HEK293 (cell line): ENCODE results near the gene HLF.

Experiments
- CTCF ChIA-PET: fragments of 350-600 bp; formaldehyde crosslinking; extraction: SDS; loops from one replicate; lab custom pipeline; 2021; ENCODE audit warnings: antibody characterized with exemption; lab: Yijun Ruan, JAX
- POLR2A ChIA-PET: fragments of 300-600 bp; formaldehyde crosslinking; extraction: SDS; loops from one replicate; lab custom pipeline; 2020; ENCODE audit warnings: antibody characterized with exemption, inconsistent platforms; lab: Yijun Ruan, JAX
- H3K27ac ChIP-seq: fragments of 200-500 bp; sonication (Bioruptor generic); 2 replicates; pipeline ENCODE4 v1.5.1; 2014; ENCODE audit warnings: low read depth, low read length, control low read depth, inconsistent platforms; ENCODE audit errors: extremely low read depth
- H3K36me3 ChIP-seq, 2 experiments: fragments of 200-500 bp in 1 of 2; sonication (Bioruptor generic) in 1 of 2; 1 replicate in 1 of 2; 2 replicates in 1 of 2; pipeline ENCODE4 v1.5.1; 2014 to 2017; ENCODE audit warnings: inconsistent platforms in 2 of 2, low read length in 2 of 2; ENCODE audit not compliant: control insufficient read depth in 2 of 2, insufficient read depth in 1 of 2
- H3K4me1 ChIP-seq: fragments of 200-500 bp; sonication (Bioruptor generic); 2 replicates; pipeline ENCODE4 v1.5.1; 2014; ENCODE audit warnings: mild to moderate bottlenecking, low read length, inconsistent platforms; ENCODE audit not compliant: control insufficient read depth, insufficient read depth
- H3K4me3 ChIP-seq: 2 replicates; pipeline ENCODE4 v1.5.1; 2011; ENCODE audit warnings: low read depth, mild to moderate bottlenecking, control low read depth, low read length, moderate library complexity
- H3K9me3 ChIP-seq: fragments of 200-500 bp; sonication (Bioruptor generic); 2 replicates; pipeline ENCODE4 v1.5.1; 2014; ENCODE audit warnings: low read depth, low read length, inconsistent platforms; ENCODE audit not compliant: control insufficient read depth, insufficient read depth
- BCL11A ChIP-seq: fragments of 450-650 bp; formaldehyde crosslinking; IDR thresholded peaks from 2 replicates; pipeline ENCODE4 v1.5.1; 2016; ENCODE audit warnings: low read depth, missing biosample characterization, missing genetic modification characterization
- CTCF ChIP-seq: fragments of 450-650 bp; formaldehyde crosslinking; IDR thresholded peaks from 2 replicates; pipeline ENCODE4 v1.5.1; 2016; ENCODE audit warnings: missing biosample characterization, missing genetic modification characterization
- ELK4 ChIP-seq: IDR thresholded peaks from 2 replicates; pipeline ENCODE4 v1.6.1; 2011; ENCODE audit warnings: mild to moderate bottlenecking, low read depth, low read length, borderline replicate concordance
- GLIS1 ChIP-seq: fragments of 450-650 bp; formaldehyde crosslinking; IDR thresholded peaks from 2 replicates; pipeline ENCODE4 v1.5.1; 2016; ENCODE audit warnings: missing biosample characterization, missing genetic modification characterization
- KLF17 ChIP-seq: fragments of 450-650 bp; formaldehyde crosslinking; IDR thresholded peaks from 2 replicates; pipeline ENCODE4 v1.5.1; 2016; ENCODE audit warnings: missing biosample characterization, missing genetic modification characterization
- KLF9 ChIP-seq: fragments of 450-650 bp; formaldehyde crosslinking; IDR thresholded peaks from 2 replicates; pipeline ENCODE4 v1.5.1; 2016; ENCODE audit warnings: missing biosample characterization, missing genetic modification characterization, low read depth
- YY1 ChIP-seq: fragments of 450-650 bp; formaldehyde crosslinking; IDR thresholded peaks from 2 replicates; pipeline ENCODE4 v1.5.1; 2018; ENCODE audit warnings: missing biosample characterization, missing genetic modification characterization
- ZBTB21 ChIP-seq: fragments of 450-650 bp; formaldehyde crosslinking; IDR thresholded peaks from 2 replicates; pipeline ENCODE4 v1.5.1; 2017; ENCODE audit warnings: missing biosample characterization, missing genetic modification characterization
- ZBTB44 ChIP-seq: fragments of 450-650 bp; IDR thresholded peaks from 2 replicates; pipeline ENCODE4 v1.5.1; 2018; ENCODE audit warnings: missing biosample characterization, mild to moderate bottlenecking, missing genetic modification characterization
- ZFP69B ChIP-seq: fragments of 450-650 bp; formaldehyde crosslinking; IDR thresholded peaks from 2 replicates; pipeline ENCODE4 v1.5.1; 2016; ENCODE audit warnings: missing biosample characterization, missing genetic modification characterization
- ZNF114 ChIP-seq: fragments of 450-650 bp; formaldehyde crosslinking; IDR thresholded peaks from 2 replicates; pipeline ENCODE4 v1.5.0; 2017; ENCODE audit warnings: missing biosample characterization, missing genetic modification characterization
- ZNF211 ChIP-seq: fragments of 450-650 bp; formaldehyde crosslinking; IDR thresholded peaks from 2 replicates; pipeline ENCODE4 v1.5.1; 2016; ENCODE audit warnings: low read depth, missing biosample characterization, missing genetic modification characterization
- ZNF23 ChIP-seq: fragments of 450-650 bp; formaldehyde crosslinking; IDR thresholded peaks from 2 replicates; pipeline ENCODE4 v1.5.1; 2016; ENCODE audit warnings: missing biosample characterization, missing genetic modification characterization, borderline replicate concordance
- ZNF433 ChIP-seq: fragments of 450-650 bp; formaldehyde crosslinking; IDR thresholded peaks from 2 replicates; pipeline ENCODE4 v1.5.1; 2016; ENCODE audit warnings: missing biosample characterization, missing genetic modification characterization, low read depth
- ZNF48 ChIP-seq: fragments of 450-650 bp; formaldehyde crosslinking; IDR thresholded peaks from 2 replicates; pipeline ENCODE4 v1.5.1; 2016; ENCODE audit warnings: missing biosample characterization, missing genetic modification characterization
- ZNF488 ChIP-seq: fragments of 450-650 bp; formaldehyde crosslinking; IDR thresholded peaks from 2 replicates; pipeline ENCODE4 v1.5.1; 2016; ENCODE audit warnings: missing biosample characterization, missing genetic modification characterization
- ZNF639 ChIP-seq: fragments of 450-650 bp; formaldehyde crosslinking; IDR thresholded peaks from 2 replicates; pipeline ENCODE4 v1.5.1; 2016; ENCODE audit warnings: missing biosample characterization, missing genetic modification characterization
- ZNF654 ChIP-seq: fragments of 450-650 bp; formaldehyde crosslinking; IDR thresholded peaks from 2 replicates; pipeline ENCODE4 v1.5.1; 2016; ENCODE audit warnings: low read depth, missing biosample characterization, missing genetic modification characterization
- ZNF670 ChIP-seq: fragments of 450-650 bp; formaldehyde crosslinking; IDR thresholded peaks from 2 replicates; pipeline ENCODE4 v1.5.1; 2016; ENCODE audit warnings: missing biosample characterization, missing genetic modification characterization, low read depth
- ZNF747 ChIP-seq: fragments of 450-650 bp; formaldehyde crosslinking; IDR thresholded peaks from 2 replicates; pipeline ENCODE4 v1.5.1; 2016; ENCODE audit warnings: missing biosample characterization, missing genetic modification characterization
- ZNF76 ChIP-seq: fragments of 450-650 bp; formaldehyde crosslinking; IDR thresholded peaks from 2 replicates; pipeline ENCODE4; 2016; ENCODE audit warnings: low read depth, missing biosample characterization, missing genetic modification characterization, borderline replicate concordance
- ZNF768 ChIP-seq: fragments of 450-650 bp; formaldehyde crosslinking; IDR thresholded peaks from 2 replicates; pipeline ENCODE4 v1.5.1; 2018; ENCODE audit warnings: missing biosample characterization, mild to moderate bottlenecking, missing genetic modification characterization
- ZNF777 ChIP-seq: fragments of 450-650 bp; formaldehyde crosslinking; IDR thresholded peaks from 2 replicates; pipeline ENCODE4 v1.5.1; 2017; ENCODE audit warnings: missing biosample characterization, missing genetic modification characterization, borderline replicate concordance
- TF ChIP-seq, protein P1 (sequence below): fragments of 450-650 bp; formaldehyde crosslinking; IDR thresholded peaks from 2 replicates; pipeline ENCODE4 v1.5.1; 2016; ENCODE audit warnings: missing biosample characterization, missing genetic modification characterization
- TF ChIP-seq, protein P2 (sequence below): fragments of 450-650 bp; formaldehyde crosslinking; IDR thresholded peaks from 2 replicates; pipeline ENCODE4 v1.5.1; 2016; ENCODE audit warnings: missing biosample characterization, missing genetic modification characterization
- TF ChIP-seq, protein P3 (sequence below): fragments of 450-650 bp; formaldehyde crosslinking; IDR thresholded peaks from 2 replicates; pipeline ENCODE4 v1.5.1; 2016; ENCODE audit warnings: missing biosample characterization, missing genetic modification characterization

HLF gene

GRCh38 chr17:55238179-55238930 is 26.4 kb upstream of the HLF start:
- POLR2A ChIA-PET = interaction anchor here (0.7 to 1.8 kb wide), 4 partner anchors 26 to 270 kb away, joined by 3 to 11 read pairs (median 4); partner anchors contain the start of genes COX11, HLF and STXBP4
- Histone ChIP-seq H3K36me3 (no peaks in the 10 kb centered on the region), H3K4me1 (no peaks in the 10 kb centered on the region), H3K4me3 (peak overlapping the region; percentile 53), H3K9me3 (no peaks in the 10 kb centered on the region), H3K27ac (no peak overlapping the region; the same call in 1 of the 2 replicates)
- CTCF ChIA-PET = interaction anchor here (0.6 to 1.7 kb wide), 9 partner anchors 15 to 245 kb away, joined by 3 to 6 read pairs (median 3); partner anchors contain the start of gene HLF
- TF ChIP-seq ZNF639 (tag by site-specific recombination) = no peak
- TF ChIP-seq ZNF488 (tag by site-specific recombination) = no peak
- TF ChIP-seq CTCF (tag by site-specific recombination) = no peak
- TF ChIP-seq ZNF114 (tag by site-specific recombination) = no peak
- TF ChIP-seq ZNF654 (tag by site-specific recombination) = no peak
- TF ChIP-seq BCL11A (tag by site-specific recombination) = no peak
- TF ChIP-seq ZNF670 = no peak
- TF ChIP-seq ZNF768 (tag by site-specific recombination) = no peak
- no peak for TF ChIP-seq ELK4
- TF ChIP-seq KLF17 (tag by site-specific recombination) = no peak
- TF ChIP-seq, protein P1, sequence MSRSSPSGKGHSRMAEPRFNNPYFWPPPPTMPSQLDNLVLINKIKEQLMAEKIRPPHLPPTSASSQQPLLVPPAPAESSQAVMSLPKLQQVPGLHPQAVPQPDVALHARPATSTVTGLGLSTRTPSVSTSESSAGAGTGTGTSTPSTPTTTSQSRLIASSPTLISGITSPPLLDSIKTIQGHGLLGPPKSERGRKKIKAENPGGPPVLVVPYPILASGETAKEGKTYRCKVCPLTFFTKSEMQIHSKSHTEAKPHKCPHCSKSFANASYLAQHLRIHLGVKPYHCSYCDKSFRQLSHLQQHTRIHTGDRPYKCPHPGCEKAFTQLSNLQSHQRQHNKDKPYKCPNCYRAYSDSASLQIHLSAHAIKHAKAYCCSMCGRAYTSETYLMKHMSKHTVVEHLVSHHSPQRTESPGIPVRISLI (tag by site-specific recombination) = no peak
- peak; percentile 51; the same call in 1 of the 2 replicates for TF ChIP-seq KLF9
- TF ChIP-seq GLIS1 (tag by site-specific recombination) = peak; percentile 41; the same call in 1 of the 2 replicates
- no peak for TF ChIP-seq ZNF211
- peak; percentile 64; the same call in 1 of the 2 replicates for TF ChIP-seq ZFP69B (tag by site-specific recombination)
- TF ChIP-seq ZNF777 (tag by site-specific recombination) = no peak
- TF ChIP-seq, protein P2, sequence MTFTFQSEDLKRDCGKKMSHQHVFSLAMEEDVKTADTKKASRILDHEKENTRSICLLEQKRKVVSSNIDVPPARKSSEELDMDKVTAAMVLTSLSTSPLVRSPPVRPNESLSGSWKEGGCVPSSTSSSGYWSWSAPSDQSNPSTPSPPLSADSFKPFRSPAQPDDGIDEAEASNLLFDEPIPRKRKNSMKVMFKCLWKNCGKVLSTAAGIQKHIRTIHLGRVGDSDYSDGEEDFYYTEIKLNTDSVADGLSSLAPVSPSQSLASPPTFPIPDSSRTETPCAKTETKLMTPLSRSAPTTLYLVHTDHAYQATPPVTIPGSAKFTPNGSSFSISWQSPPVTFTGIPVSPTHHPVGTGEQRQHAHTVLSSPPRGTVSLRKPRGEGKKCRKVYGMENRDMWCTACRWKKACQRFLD = no peak
- TF ChIP-seq ZNF23 (tag by site-specific recombination) = no peak
- TF ChIP-seq ZNF433 (tag by site-specific recombination) = no peak
- TF ChIP-seq, protein P3, sequence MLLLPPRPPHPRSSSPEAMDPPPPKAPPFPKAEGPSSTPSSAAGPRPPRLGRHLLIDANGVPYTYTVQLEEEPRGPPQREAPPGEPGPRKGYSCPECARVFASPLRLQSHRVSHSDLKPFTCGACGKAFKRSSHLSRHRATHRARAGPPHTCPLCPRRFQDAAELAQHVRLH = 0 out of 2 replicates have a peak, but pooled peaks have one; percentile 51
- no peak for TF ChIP-seq YY1 (tag by site-specific recombination)
- no peak for TF ChIP-seq ZNF48 (tag by site-specific recombination)
- TF ChIP-seq ZNF76 (tag by site-specific recombination) = no peak
- no peak for TF ChIP-seq ZBTB21 (tag by site-specific recombination)
- no peak for TF ChIP-seq ZNF747
- TF ChIP-seq ZBTB44 (tag by site-specific recombination) = peak; percentile 5; the same call in 1 of the 2 replicates
